GM19043 (cell line): Measurements from ENCODE around the gene FAM120C.

Source experiments
- ATAC-seq: cut with Tn5 transposase; IDR thresholded peaks from one replicate; pipeline ENCODE4 v1.9.1; 2021; ENCODE audit warnings: low read depth; ENCODE audit not compliant: unreplicated experiment

The FAM120C gene

GRCh38 chrX:54171527-54172250 lies 11.4 kb downstream of the FAM120C start:
- ATAC-seq: no peak

GRCh38 chrX:54171091-54171490 lies 12.0 kb downstream of the FAM120C start:
- ATAC-seq: no peak

DNA sequence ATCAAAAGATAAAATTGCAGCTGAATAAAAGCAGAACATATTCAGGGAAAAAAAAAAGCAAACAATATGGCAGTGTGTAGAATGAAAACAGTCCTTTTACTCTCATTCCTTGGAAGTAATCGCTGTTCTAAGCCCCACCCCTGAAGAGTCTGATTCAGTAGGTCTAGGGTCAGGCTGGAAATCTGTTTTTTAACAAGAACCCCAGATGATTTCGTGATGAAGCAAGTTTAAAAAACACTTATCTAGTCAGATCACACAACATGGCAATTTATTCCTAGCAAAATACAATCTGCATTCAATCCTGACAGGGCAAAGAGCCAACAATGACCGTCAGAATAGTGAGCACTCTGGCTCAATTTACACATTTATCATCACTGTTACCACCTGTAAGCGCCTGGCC lies 16.1 kb downstream of the FAM120C start:
- no peak for ATAC-seq

GRCh38 chrX:54157561-54157960 lies 25.5 kb downstream of the FAM120C start:
- no peak for ATAC-seq

- no peak for ATAC-seq
Measured at GRCh38 chrX:54134269-54134668, 48.8 kb downstream of the FAM120C start.

DNA sequence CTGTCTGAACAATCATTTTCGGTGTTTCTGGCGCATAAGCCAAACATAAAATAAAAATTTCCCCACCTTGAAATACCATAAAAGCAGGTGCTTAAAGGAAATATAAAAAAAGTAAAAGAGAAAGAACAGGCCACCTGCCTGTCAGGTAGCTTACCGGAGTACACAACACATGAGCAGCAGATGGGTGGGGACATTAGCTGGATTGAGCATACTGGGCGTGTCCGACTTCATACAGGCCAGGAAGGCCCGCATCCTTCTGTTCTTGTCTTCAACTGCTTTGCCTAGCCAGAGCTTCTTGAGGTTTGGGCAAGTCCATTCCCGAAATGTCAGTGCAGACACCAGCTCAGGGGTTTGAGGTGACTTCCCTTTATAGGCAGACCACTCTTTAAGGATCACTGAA lies 66.7 kb downstream of the FAM120C start:
- ATAC-seq: no peak

- no peak for ATAC-seq
Measured at GRCh38 chrX:54093571-54093970, 89.5 kb downstream of the FAM120C start.

GRCh38 chrX:54093159-54093558 lies 89.9 kb downstream of the FAM120C start:
- ATAC-seq: no peak

DNA sequence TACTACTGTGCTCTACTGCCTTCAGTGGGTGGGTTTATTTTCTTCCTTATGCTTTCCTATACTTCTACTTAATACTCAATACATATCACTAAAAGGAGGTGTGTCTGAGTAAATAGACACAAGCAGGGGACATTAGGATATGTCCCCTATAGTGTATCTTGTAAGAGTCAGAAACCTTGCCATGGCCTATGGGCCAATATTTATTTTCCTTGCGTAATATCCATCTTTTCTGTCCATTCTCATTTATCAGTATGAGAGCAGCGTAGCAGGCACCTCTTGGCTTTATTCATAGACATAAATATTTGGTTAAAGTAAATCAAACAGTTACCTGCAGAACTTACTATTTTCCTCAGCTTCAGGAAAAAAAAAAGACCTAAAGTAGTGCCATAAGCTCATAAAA lies 92.2 kb downstream of the FAM120C start:
- no peak for ATAC-seq

- ATAC-seq: no peak
Measured at GRCh38 chrX:54089191-54089590, 93.9 kb downstream of the FAM120C start.

GRCh38 chrX:54087661-54088060 lies 95.4 kb downstream of the FAM120C start:
- no peak for ATAC-seq

DNA sequence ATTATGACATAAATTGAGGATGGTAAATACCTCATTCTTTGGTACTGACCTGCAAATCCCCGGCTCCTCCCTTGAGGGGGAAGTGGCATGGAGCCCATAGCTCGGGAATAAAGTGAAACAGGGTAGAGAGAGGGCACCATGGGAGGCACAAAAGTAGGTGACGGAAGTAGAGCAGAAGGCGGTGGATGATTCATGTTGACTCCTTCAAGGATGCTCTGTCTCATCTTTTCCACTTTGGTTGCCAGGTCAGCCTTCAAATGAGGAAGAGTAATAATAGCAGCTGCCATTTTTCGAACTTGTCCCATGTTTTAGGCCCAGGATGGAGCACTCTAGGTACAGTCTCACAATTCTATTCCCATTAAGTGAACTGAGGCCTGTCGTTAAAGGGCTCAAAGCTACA lies 97.4 kb downstream of the FAM120C start:
- ATAC-seq: no peak

DNA sequence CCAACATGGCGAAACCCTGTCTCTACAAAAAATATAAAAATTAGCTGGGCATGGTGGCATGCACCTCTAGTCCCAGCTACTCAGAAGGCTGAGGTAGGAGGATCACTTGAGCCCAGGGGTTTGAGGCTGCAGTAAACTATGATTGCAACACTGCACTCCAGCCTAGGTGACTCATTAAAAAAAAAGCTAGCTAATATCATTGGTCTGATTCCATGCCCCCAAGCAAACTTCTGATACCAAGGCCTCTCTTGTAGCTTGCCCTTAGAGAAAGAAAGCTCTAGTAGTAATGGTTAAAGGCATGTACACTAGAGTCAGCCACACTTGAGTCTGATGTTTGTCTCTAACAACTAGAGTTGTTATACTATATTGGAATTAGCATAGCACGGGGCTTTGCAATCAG lies 106.2 kb downstream of the FAM120C start:
- ATAC-seq: no peak

- no peak for ATAC-seq
Measured at GRCh38 chrX:54074826-54075225, 108.2 kb downstream of the FAM120C start.

- ATAC-seq: no peak
Measured at GRCh38 chrX:54067766-54068165, 115.3 kb downstream of the FAM120C start.

DNA sequence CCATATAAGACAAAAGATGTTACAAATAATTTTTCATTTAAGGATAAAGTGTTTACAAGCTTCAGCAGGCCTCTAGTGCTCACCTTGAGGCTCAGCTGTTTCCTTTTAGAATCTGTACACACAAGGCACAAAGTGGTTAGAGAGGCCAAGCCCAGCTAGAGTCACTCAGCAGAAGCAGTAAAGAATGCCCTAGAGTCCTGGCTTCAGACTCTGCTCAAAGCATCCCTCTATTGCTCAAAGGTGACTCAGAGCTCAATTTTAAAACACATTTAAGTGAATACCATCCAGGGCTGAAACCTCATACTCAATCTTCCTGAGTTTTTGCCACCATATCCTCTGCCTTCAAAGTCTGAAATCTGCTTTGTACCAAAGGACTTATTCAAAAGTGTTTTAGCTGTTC lies 116.2 kb downstream of the FAM120C start:
- no peak for ATAC-seq

GRCh38 chrX:54064564-54064963 lies 118.5 kb downstream of the FAM120C start:
- ATAC-seq: no peak

- no peak for ATAC-seq
Measured at GRCh38 chrX:54063361-54063760, 119.7 kb downstream of the FAM120C start.

DNA sequence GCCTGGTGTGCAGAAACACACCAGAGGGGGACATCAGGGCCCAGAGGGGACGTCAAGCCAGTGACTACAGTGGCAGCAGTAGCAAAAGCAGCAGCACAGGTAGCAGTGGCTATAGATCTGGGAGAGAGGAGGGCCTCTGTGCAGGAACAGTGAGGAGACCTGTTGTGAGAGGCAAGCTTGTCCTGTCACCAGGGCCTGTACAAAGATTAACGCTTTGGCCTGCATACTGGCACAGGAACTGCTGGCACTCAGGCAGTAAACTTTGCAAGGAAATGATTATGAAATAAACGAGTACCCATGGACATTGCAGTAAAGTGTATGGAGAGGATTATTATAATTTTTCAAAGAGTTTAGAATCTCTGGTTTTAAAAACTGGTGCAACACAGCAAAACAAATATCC lies 133.3 kb downstream of the FAM120C start:
- ATAC-seq: no peak

DNA sequence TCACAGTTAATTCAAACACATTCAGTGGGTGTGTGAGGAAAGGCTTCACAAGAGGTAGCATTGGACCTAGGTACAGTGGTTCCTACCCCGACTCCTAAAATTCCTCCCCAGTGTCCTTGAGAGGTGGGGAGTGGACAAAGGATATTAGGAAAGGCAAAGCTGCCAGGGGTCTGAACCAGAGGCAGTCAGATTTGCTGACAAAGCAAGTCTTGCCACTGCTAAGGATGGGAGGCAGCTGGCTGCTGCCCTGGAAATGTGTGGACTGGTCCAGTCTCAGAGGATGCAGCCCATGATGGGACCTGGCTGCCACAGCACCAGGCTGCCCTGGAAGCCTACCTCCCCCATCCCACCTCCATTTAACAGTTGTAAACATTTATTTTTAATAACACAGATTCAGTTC lies 134.6 kb downstream of the FAM120C start:
- ATAC-seq: no peak

DNA sequence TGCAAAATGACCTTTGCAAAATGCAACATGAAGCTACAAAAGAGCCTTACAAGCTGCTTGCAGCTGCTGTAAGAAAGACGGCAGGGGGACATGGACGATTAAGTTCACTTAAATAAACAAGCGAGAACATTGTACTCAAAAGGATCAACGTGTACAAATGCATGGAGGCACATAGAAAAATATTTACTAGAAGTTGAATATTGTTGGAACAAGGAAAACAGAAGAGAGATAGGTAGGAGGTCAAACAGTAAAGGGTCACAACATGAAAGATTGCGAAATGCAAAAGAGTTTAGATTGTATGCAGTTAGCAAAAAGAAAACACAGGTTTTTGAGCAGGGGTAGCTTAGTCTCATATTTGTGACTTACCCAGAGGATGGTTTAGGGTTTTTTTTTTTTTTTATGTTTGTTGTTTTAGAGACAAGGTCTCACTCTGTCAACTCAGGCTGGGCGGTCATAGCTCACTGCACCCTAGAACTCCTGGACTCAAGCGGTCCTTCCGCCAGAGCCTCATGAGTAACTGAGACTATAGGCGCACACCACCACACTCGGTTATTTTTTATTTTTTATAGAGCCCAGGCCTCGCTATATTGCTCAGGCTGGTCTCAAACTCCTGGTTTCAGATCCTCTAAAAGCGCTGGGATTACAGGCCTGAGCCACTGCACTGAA lies 137.4 kb downstream of the FAM120C start:
- no peak for ATAC-seq

DNA sequence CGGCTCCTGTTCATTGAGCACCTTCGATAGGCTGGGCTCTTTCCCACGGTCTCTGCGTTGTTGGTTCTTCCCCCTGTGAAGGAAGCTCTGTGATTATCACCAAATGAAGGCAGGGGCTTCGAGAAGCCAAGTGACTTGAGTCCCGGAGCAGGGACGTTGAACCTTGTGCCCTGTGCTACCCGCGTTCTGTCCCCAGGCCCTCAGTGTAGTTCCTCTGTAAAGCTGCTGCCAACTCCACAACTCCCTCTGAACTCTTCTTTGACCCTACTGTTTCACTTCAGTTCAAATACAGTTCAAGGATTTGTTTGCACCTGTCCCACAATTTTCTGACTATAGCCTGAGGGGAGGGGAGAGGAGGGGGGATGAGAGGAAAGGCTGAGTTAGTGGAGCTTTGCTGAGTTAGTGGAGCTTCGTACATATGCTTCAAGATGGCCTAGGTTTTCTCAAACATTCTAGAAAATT lies 138.1 kb downstream of the FAM120C start:
- peak; percentile 8 for ATAC-seq
